ENCODE measurements around the gene HSPG2. TPM values are rescaled to one million over a fixed set of nuclear protein-coding genes. Genes with fewer than 3 reads are reported as not detected.

HSPG2 gene
- total and polyA plus RNA-seq, 2 of the 8 experiments (the other 6 are each of a cell fraction or from before 2014, with no cell fraction given) = 17.8 to 111 TPM

GRCh38 chr1:21857840-21858670 lies 79.1 kb downstream of the HSPG2 start:
- H4K8ac ChIP-seq (ENCODE audit: extremely low read depth, insufficient read depth, low read length) = no peak overlapping the region
- H3K4ac ChIP-seq (replicated peaks; ENCODE audit: insufficient read length, low read depth, low read length) = no peak overlapping the region
- DNase-seq (ENCODE audit: low read depth in 1 of 2, low spot score in 2 of 2) = no peak
- no peak overlapping the region for H3K4me3 ChIP-seq (ENCODE audit: extremely low read depth in 1 of 4, insufficient read depth in 2 of 4, low read depth in 3 of 4, low read length in 4 of 4)
- H3K36me3 ChIP-seq (ENCODE audit: control insufficient read depth in 2 of 4, insufficient read depth in 4 of 4, low read length in 3 of 4) = peaks cover 22 to 61% (median 42%) of the 10 kb centered on the region in 4 experiments
- H3K18ac ChIP-seq (ENCODE audit: extremely low read depth, low read length) = no peak overlapping the region
- no peak overlapping the region for H2BK120ac ChIP-seq (replicated peaks; ENCODE audit: low read depth, low read length)
- POLR2A ChIA-PET (ENCODE audit: partially characterized antibody) = interaction anchor here (0.6 to 1.0 kb wide), 2 partner anchors 12 to 992 kb away, joined by 3 read pairs; no protein-coding TSS in a partner anchor
- H3K14ac ChIP-seq (ENCODE audit: insufficient read length) = no peak overlapping the region
- no peaks in the 10 kb centered on the region for H3K4me1 ChIP-seq (replicated peaks in 1 of 4; ENCODE audit: control insufficient read depth in 3 of 4, insufficient read depth in 4 of 4, low read length in 3 of 4)
- no peak overlapping the region for H4K91ac ChIP-seq (replicated peaks; ENCODE audit: insufficient read length, low read length)
- H4K5ac ChIP-seq (ENCODE audit: insufficient read length, low read depth, low read length) = no peak overlapping the region
- peaks cover 0 to 2% of the 10 kb centered on the region in 2 experiments for H4K20me1 ChIP-seq (replicated peaks in 1 of 2; ENCODE audit: control insufficient read depth in 1 of 2, insufficient read depth in 2 of 2, low read length in 2 of 2)
- 91% methylated on average over 15 of the region's 15 CpGs; no CpG with 5 or more reads in 1 of the 2 experiments for WGBS, 2 experiments (ENCODE audit: extremely low coverage in 1 of 2, insufficient coverage in 1 of 2, insufficient read length in 1 of 2, insufficient replicate concordance in 2 of 2, low coverage in 1 of 2, low lambda C conversion rate in 2 of 2, missing lambda C conversion rate in 1 of 2)
- H3K79me1 ChIP-seq (ENCODE audit: low read depth, low read length) = no peaks in the 10 kb centered on the region
- no peaks in the 10 kb centered on the region for H3K27me3 ChIP-seq (replicated peaks in 1 of 4; ENCODE audit: control insufficient read depth in 3 of 4, extremely low read depth in 1 of 4, insufficient read depth in 3 of 4, low read length in 3 of 4)
- FAIRE-seq = no peak
- H3K23ac ChIP-seq (ENCODE audit: insufficient read length) = no peak overlapping the region
- no peak overlapping the region for H3K56ac ChIP-seq (replicated peaks; ENCODE audit: insufficient read length, low read depth, low read length)
- H3K27ac ChIP-seq (ENCODE audit: low read depth, low read length) = no peak overlapping the region
- no peaks in the 10 kb centered on the region for H3K9me3 ChIP-seq (ENCODE audit: insufficient read depth in 2 of 2, low read depth in 1 of 2, low read length in 1 of 2)
- no peak overlapping the region for H2AK5ac ChIP-seq (ENCODE audit: low read depth, low read length)
- H3K79me2 ChIP-seq (ENCODE audit: control insufficient read depth in 1 of 2, insufficient read depth in 2 of 2, low read length in 2 of 2) = no peaks in the 10 kb centered on the region
- no peak overlapping the region for H2BK12ac ChIP-seq (ENCODE audit: low read depth, low read length)
- H3K9ac ChIP-seq (replicated peaks in 1 of 4; ENCODE audit: extremely low read depth in 1 of 4, low read depth in 3 of 4, low read length in 3 of 4) = no peak overlapping the region
- no peak overlapping the region for H3K4me2 ChIP-seq (ENCODE audit: insufficient read depth in 1 of 2, low read depth in 2 of 2, low read length in 2 of 2)
- no peak overlapping the region for H2AFZ ChIP-seq (ENCODE audit: low read length)
- no peaks in the 10 kb centered on the region for H3K23me2 ChIP-seq (ENCODE audit: low read depth, low read length)
- CTCF ChIA-PET (ENCODE audit: partially characterized antibody) = interaction anchor here (1.0 to 1.3 kb wide), 2 partner anchors 17 to 66 kb away, joined by 3 read pairs; no protein-coding TSS in a partner anchor
- H2BK15ac ChIP-seq (ENCODE audit: low read length) = no peak overlapping the region
- H2BK5ac ChIP-seq (ENCODE audit: low read depth, low read length) = no peak overlapping the region
- H2BK20ac ChIP-seq (ENCODE audit: low read length) = no peak overlapping the region
- no peak for TF ChIP-seq TAF7 (optimal IDR thresholded peaks at IDR 0.05; ENCODE audit: borderline replicate concordance, low read depth, low read length)
- TF ChIP-seq ZNF274 (IDR thresholded peaks at IDR 0.05; ENCODE audit: borderline replicate concordance, extremely low read depth, low read length) = no peak
- TF ChIP-seq EP300 (IDR thresholded peaks at IDR 0.05; ENCODE audit: borderline replicate concordance in 1 of 2, low read depth in 2 of 2, low read length in 2 of 2) = no peak
- no peak for TF ChIP-seq SRF (IDR thresholded peaks at IDR 0.05; ENCODE audit: low read depth, low read length)
- no peak for TF ChIP-seq TEAD4 (IDR thresholded peaks at IDR 0.05; ENCODE audit: low read depth, low read length)
- no peak for TF ChIP-seq JUN (IDR thresholded peaks at IDR 0.05; ENCODE audit: low read depth, low read length)
- TF ChIP-seq NRF1 (IDR thresholded peaks at IDR 0.05; ENCODE audit: low read depth, low read length) = no peak
- no peak for TF ChIP-seq KDM4A (IDR thresholded peaks at IDR 0.05; ENCODE audit: low read depth, low read length, severe bottlenecking)
- no peak for TF ChIP-seq NANOG (IDR thresholded peaks at IDR 0.05; ENCODE audit: insufficient read depth, low read depth, low read length, poor library complexity, severe bottlenecking)
- TF ChIP-seq GTF2F1 (IDR thresholded peaks at IDR 0.05; ENCODE audit: borderline replicate concordance, low read depth, low read length) = no peak
- TF ChIP-seq CBX8 (IDR thresholded peaks at IDR 0.05; ENCODE audit: borderline replicate concordance, low read depth, low read length) = no peak
- no peak for TF ChIP-seq CBX5 (IDR thresholded peaks at IDR 0.05; ENCODE audit: low read depth, low read length)
